ENCODE measurements around the gene NLRP3. TPM values are rescaled to one million over a fixed set of nuclear protein-coding genes. Genes with fewer than 3 reads are reported as not detected.

Gene NLRP3
- total and polyA plus RNA-seq, 2 of the 13 experiments (the other 11 are each of a cell fraction or from before 2014, with no cell fraction given): not detected

DNA sequence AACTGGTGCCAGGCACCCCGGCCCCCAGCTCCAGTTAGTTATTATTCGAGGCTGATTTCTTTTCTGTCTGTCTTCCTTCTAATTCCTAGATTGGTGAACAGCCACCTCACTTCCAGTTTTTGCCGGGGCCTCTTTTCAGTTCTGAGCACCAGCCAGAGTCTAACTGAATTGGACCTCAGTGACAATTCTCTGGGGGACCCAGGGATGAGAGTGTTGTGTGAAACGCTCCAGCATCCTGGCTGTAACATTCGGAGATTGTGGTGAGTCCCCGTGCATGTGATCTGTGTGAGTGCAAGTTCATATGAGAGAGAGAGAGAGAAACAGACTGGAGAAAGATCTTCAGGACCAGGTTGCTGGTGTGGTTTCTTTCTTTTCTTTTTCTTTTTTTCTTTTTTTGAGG is 13.5 kb downstream of the NLRP3 start:
- Histone ChIP-seq H3K4me2 (ENCODE audit: low read depth, low read length) (no peak overlapping the region), H3K4me1 (ENCODE audit: insufficient read depth, low read length) (no peaks in the 10 kb centered on the region), H3K27me3 (ENCODE audit: control insufficient read depth in 1 of 2, insufficient read depth in 2 of 2, low read length in 2 of 2) (peaks cover 4 to 47% of the 10 kb centered on the region in 2 experiments; a peak in 4 of 5 replicates), H3K4me3 (replicated peaks in 1 of 3; ENCODE audit: insufficient read depth in 1 of 3, low read depth in 2 of 3, low read length in 3 of 3) (no peak overlapping the region), H3K27ac (ENCODE audit: extremely low read length, insufficient read depth, low read length) (no peak overlapping the region), H3K9me3 (ENCODE audit: low read length) (no peaks in the 10 kb centered on the region), H3K36me3 (replicated peaks in 1 of 2; ENCODE audit: control insufficient read depth in 1 of 2, insufficient read depth in 2 of 2, low read length in 2 of 2) (no peaks in the 10 kb centered on the region), H2AFZ (ENCODE audit: low read length) (no peak overlapping the region), H3K9ac (ENCODE audit: insufficient read depth, low read depth, low read length) (no peak overlapping the region), H4K20me1 (ENCODE audit: insufficient read depth, low read length) (no peaks in the 10 kb centered on the region), H3K79me2 (ENCODE audit: insufficient read depth, low read length) (no peaks in the 10 kb centered on the region)
- WGBS (ENCODE audit: low lambda C conversion rate): 2% methylated on average over 6 of the region's 6 CpGs
- BruUV-seq (replicated peaks): no TSS peak
- intact Hi-C loops (cut with micrococcal nuclease; ENCODE audit: unreplicated experiment): no loop called here
- ATAC-seq (no peak), FAIRE-seq (no peak), DNase-seq (ENCODE audit: low spot score) (no peak)
- ChIA-PET CTCF (ENCODE audit: low intra/inter-chr PET ratio, low total read pairs) (no interaction called here), POLR2A (no interaction called here)
- in situ Hi-C loops (cut with HindIII; ENCODE audit: extremely low pct_ligation_motif_present, low pct_unique_long_range_greater_than_20kb): no loop called here
- TF ChIP-seq SAP130 (CRISPR knock-in tag; IDR thresholded peaks at IDR 0.05; ENCODE audit: low read depth): no peak
- no peak for TF ChIP-seq ZNF235 (CRISPR knock-in tag; IDR thresholded peaks at IDR 0.05; ENCODE audit: borderline replicate concordance)
- no peak for TF ChIP-seq PHF5A (CRISPR knock-in tag; IDR thresholded peaks at IDR 0.05; ENCODE audit: low read depth, unreplicated experiment)
- TF ChIP-seq ZNF451 (CRISPR knock-in tag; IDR thresholded peaks at IDR 0.05): no peak
- TF ChIP-seq, protein P1, sequence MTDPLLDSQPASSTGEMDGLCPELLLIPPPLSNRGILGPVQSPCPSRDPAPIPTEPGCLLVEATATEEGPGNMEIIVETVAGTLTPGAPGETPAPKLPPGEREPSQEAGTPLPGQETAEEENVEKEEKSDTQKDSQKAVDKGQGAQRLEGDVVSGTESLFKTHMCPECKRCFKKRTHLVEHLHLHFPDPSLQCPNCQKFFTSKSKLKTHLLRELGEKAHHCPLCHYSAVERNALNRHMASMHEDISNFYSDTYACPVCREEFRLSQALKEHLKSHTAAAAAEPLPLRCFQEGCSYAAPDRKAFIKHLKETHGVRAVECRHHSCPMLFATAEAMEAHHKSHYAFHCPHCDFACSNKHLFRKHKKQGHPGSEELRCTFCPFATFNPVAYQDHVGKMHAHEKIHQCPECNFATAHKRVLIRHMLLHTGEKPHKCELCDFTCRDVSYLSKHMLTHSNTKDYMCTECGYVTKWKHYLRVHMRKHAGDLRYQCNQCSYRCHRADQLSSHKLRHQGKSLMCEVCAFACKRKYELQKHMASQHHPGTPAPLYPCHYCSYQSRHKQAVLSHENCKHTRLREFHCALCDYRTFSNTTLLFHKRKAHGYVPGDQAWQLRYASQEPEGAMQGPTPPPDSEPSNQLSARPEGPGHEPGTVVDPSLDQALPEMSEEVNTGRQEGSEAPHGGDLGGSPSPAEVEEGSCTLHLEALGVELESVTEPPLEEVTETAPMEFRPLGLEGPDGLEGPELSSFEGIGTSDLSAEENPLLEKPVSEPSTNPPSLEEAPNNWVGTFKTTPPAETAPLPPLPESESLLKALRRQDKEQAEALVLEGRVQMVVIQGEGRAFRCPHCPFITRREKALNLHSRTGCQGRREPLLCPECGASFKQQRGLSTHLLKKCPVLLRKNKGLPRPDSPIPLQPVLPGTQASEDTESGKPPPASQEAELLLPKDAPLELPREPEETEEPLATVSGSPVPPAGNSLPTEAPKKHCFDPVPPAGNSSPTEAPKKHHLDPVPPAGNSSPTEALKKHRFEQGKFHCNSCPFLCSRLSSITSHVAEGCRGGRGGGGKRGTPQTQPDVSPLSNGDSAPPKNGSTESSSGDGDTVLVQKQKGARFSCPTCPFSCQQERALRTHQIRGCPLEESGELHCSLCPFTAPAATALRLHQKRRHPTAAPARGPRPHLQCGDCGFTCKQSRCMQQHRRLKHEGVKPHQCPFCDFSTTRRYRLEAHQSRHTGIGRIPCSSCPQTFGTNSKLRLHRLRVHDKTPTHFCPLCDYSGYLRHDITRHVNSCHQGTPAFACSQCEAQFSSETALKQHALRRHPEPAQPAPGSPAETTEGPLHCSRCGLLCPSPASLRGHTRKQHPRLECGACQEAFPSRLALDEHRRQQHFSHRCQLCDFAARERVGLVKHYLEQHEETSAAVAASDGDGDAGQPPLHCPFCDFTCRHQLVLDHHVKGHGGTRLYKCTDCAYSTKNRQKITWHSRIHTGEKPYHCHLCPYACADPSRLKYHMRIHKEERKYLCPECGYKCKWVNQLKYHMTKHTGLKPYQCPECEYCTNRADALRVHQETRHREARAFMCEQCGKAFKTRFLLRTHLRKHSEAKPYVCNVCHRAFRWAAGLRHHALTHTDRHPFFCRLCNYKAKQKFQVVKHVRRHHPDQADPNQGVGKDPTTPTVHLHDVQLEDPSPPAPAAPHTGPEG (CRISPR knock-in tag; IDR thresholded peaks at IDR 0.05): no peak
- no peak for TF ChIP-seq GTF2F1 (IDR thresholded peaks at IDR 0.05; ENCODE audit: low read length)
- no peak for TF ChIP-seq JARID2 (CRISPR knock-in tag; IDR thresholded peaks at IDR 0.05; ENCODE audit: insufficient replicate concordance)
- TF ChIP-seq, protein P2, sequence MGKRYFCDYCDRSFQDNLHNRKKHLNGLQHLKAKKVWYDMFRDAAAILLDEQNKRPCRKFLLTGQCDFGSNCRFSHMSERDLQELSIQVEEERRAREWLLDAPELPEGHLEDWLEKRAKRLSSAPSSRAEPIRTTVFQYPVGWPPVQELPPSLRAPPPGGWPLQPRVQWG (CRISPR knock-in tag; IDR thresholded peaks at IDR 0.05; ENCODE audit: borderline replicate concordance, low read depth): no peak
- TF ChIP-seq ZNF761 (CRISPR knock-in tag; conservative IDR thresholded peaks at IDR 0.05): no peak
- TF ChIP-seq TBL1XR1 (IDR thresholded peaks at IDR 0.05; ENCODE audit: borderline replicate concordance, low read length, partially characterized antibody): no peak
- TF ChIP-seq ZBTB8A (CRISPR knock-in tag; IDR thresholded peaks at IDR 0.05; ENCODE audit: borderline replicate concordance, low read depth): no peak
- no peak for TF ChIP-seq DPF2 (CRISPR knock-in tag; IDR thresholded peaks at IDR 0.05; ENCODE audit: borderline replicate concordance, low read depth)
- TF ChIP-seq GATAD1 (CRISPR knock-in tag; IDR thresholded peaks at IDR 0.05): no peak
- TF ChIP-seq MIER2 (CRISPR knock-in tag; IDR thresholded peaks at IDR 0.05): no peak
- TF ChIP-seq, protein P3, sequence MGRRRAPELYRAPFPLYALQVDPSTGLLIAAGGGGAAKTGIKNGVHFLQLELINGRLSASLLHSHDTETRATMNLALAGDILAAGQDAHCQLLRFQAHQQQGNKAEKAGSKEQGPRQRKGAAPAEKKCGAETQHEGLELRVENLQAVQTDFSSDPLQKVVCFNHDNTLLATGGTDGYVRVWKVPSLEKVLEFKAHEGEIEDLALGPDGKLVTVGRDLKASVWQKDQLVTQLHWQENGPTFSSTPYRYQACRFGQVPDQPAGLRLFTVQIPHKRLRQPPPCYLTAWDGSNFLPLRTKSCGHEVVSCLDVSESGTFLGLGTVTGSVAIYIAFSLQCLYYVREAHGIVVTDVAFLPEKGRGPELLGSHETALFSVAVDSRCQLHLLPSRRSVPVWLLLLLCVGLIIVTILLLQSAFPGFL (CRISPR knock-in tag; IDR thresholded peaks at IDR 0.05): no peak

Measured in HepG2 (cell line).